Ascending aorta (tissue), 2 donors: Measurements from ENCODE around the gene PDYN. TPM values are rescaled to one million over a fixed set of nuclear protein-coding genes. Genes with fewer than 3 reads are reported as not detected.

Experiments
- DNase-seq, 2 donors: peaks; one replicate each; pipeline ENCODE4 v3.0.0-alpha.2; 2019; ENCODE audit warnings: low spot score in 2 of 2
- H3K27ac ChIP-seq, 2 donors: fragments of 200-600 bp; sonication (generic); one replicate each; pipeline ENCODE4 v1.5.1; 2016 to 2017; ENCODE audit warnings: mild to moderate bottlenecking in 1 of 2
- H3K27me3 ChIP-seq: fragments of 200-600 bp; sonication (generic); one replicate; pipeline ENCODE4 v1.5.1; 2017
- H3K36me3 ChIP-seq, 2 donors: fragments of 200-600 bp; sonication (generic); one replicate each; pipeline ENCODE4 v1.5.1; 2016
- H3K4me1 ChIP-seq, 2 donors: fragments of 200-600 bp; sonication (generic); one replicate each; pipeline ENCODE4 v1.5.1; 2016 to 2017; ENCODE audit warnings: mild to moderate bottlenecking in 1 of 2
- H3K4me3 ChIP-seq, 2 donors: fragments of 200-600 bp; sonication (generic); one replicate each; pipeline ENCODE4 v1.5.1; 2016 to 2017; ENCODE audit warnings: mild to moderate bottlenecking in 1 of 2
- H3K9me3 ChIP-seq, 2 donors: fragments of 200-600 bp; sonication (generic); one replicate each; pipeline ENCODE4 v1.5.1; 2016
- intact Hi-C: fragments of 100-400 bp; cut with DNase I; formaldehyde crosslinking; loops from one replicate; pipeline ENCODE4 v1.15.1; 2023
- total RNA-seq: library from RNA; depleted of rRNA; stranded (reverse); fragments of >200 nt; gene quantifications from one replicate; pipeline ENCODE4 v1.1.0, GENCODE V29; 2016
- TF ChIP-seq, protein P1 (sequence below), 3 experiments: fragments of 200-600 bp in 2 of 3; fragments of 450-650 bp in 1 of 3; sonication (generic) in 2 of 3; IDR thresholded peaks; one replicate each; pipeline ENCODE4 v1.5.1; 2016 to 2019; ENCODE audit warnings: antibody characterized with exemption in 3 of 3, mild to moderate bottlenecking in 1 of 3, moderate library complexity in 1 of 3

Gene PDYN
- total RNA-seq, 1 donor from 2014 or later: not detected

DNA sequence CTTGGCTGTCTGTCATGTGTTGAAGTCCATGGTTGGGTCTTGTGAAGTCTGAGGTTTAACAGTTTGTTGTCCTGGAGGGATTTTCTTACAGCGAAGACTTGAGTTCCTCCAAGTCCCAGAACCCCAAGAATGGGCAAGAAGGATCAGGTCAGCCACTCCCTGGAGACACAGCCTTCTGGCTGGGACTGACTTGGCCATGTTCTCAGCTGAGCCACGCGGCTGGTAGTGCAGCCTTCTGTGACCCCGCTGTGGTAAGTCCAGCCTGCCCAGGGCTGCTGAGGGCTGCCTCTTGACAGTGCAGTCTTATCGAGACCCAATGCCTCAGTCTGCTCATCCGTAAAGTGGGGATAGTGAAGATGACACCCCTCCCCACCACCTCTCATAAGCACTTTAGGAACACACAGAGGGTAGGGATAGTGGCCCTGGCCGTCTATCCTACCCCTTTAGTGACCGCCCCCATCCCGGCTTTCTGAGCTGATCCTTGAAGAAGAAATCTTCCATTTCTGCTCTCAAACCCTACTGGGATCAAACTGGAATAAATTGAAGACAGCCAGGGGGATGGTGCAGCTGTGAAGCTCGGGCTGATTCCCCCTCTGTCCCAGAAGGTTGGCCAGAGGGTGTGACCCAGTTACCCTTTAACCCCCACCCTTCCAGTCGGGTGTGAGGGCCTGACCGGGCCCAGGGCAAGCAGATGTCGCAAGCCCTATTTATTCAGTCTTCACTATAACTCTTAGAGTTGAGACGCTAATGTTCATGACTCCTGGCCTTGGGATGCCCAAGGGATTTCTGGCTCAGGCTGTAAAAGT is 55.2 kb downstream of the PDYN start:
- H3K4me1 ChIP-seq: peaks cover 0 to 6% of the 10 kb centered on the region in 2 donors
- TF ChIP-seq, protein P1, sequence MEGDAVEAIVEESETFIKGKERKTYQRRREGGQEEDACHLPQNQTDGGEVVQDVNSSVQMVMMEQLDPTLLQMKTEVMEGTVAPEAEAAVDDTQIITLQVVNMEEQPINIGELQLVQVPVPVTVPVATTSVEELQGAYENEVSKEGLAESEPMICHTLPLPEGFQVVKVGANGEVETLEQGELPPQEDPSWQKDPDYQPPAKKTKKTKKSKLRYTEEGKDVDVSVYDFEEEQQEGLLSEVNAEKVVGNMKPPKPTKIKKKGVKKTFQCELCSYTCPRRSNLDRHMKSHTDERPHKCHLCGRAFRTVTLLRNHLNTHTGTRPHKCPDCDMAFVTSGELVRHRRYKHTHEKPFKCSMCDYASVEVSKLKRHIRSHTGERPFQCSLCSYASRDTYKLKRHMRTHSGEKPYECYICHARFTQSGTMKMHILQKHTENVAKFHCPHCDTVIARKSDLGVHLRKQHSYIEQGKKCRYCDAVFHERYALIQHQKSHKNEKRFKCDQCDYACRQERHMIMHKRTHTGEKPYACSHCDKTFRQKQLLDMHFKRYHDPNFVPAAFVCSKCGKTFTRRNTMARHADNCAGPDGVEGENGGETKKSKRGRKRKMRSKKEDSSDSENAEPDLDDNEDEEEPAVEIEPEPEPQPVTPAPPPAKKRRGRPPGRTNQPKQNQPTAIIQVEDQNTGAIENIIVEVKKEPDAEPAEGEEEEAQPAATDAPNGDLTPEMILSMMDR (IDR thresholded peaks at IDR 0.05): no peak
- intact Hi-C loops: loop anchor here (10.0 kb wide), 1 partner anchor 166 kb away; the partner anchor contains the start of gene STK35

DNA sequence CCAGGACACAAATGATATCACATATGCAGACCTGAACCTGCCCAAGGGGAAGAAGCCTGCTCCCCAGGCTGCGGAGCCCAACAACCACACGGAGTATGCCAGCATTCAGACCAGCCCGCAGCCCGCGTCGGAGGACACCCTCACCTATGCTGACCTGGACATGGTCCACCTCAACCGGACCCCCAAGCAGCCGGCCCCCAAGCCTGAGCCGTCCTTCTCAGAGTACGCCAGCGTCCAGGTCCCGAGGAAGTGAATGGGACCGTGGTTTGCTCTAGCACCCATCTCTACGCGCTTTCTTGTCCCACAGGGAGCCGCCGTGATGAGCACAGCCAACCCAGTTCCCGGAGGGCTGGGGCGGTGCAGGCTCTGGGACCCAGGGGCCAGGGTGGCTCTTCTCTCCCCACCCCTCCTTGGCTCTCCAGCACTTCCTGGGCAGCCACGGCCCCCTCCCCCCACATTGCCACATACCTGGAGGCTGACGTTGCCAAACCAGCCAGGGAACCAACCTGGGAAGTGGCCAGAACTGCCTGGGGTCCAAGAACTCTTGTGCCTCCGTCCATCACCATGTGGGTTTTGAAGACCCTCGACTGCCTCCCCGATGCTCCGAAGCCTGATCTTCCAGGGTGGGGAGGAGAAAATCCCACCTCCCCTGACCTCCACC is 56.4 kb downstream of the PDYN start:
- no peak for DNase-seq
- Histone ChIP-seq H3K27ac (no peak overlapping the region), H3K4me3 (no peak overlapping the region), H3K27me3 (no peaks in the 10 kb centered on the region), H3K36me3 (peaks cover 25 to 26% of the 10 kb centered on the region in 2 donors), H3K9me3 (no peaks in the 10 kb centered on the region), H3K4me1 (peaks cover 0 to 12% of the 10 kb centered on the region in 2 donors)
- TF ChIP-seq, protein P1 (IDR thresholded peaks at IDR 0.05): no peak
- intact Hi-C loops: loop anchor here (10.0 kb wide), 1 partner anchor 167 kb away; the partner anchor contains the start of gene STK35

More for the DNA sequence above, 55.2 kb downstream of the PDYN start:
- DNase-seq: no peak
- peaks cover 25 to 26% of the 10 kb centered on the region in 2 donors for H3K36me3 ChIP-seq
- H3K27ac ChIP-seq: no peak overlapping the region
- no peaks in the 10 kb centered on the region for H3K27me3 ChIP-seq
- no peak overlapping the region for H3K4me3 ChIP-seq
- H3K9me3 ChIP-seq: no peaks in the 10 kb centered on the region

DNA sequence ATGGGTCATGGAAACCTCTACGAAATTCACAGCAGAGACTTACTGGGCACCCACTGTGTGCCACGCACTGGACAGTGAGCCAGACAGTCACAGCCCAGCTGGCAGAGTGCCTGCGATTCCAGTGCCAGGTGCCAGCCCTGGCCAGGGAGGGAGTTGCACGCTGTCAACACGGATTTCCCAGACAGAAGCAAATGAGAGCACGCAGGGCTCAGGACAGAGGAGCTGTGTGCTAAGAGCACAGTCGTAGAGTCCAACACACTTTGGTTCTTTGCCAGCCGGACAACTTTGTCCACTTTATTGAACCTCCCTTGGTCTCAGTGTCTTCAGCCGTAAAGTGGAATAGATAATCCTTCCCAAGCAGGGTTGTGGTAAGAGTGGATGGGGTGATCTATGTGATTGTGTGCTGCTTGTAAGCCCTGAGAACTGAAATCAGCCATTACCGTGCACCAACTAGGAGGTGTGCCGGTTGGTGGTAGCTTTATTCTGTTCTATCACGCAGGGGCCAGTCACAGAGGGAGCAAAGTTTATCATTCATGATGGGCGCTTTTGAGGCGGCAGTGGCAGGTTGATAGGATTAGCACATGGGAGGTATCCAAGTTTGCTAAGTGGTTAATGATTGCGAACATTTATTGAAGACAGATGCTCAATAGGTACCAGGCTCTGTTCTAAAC is 58.0 kb downstream of the PDYN start:
- H3K4me1 ChIP-seq: peaks cover 0 to 8% of the 10 kb centered on the region in 2 donors
- TF ChIP-seq, protein P1 (IDR thresholded peaks at IDR 0.05): no peak
- H3K27me3 ChIP-seq: no peaks in the 10 kb centered on the region
- no peak overlapping the region for H3K4me3 ChIP-seq
- H3K27ac ChIP-seq: peak overlapping the region; percentile 32 to 68
- DNase-seq: no peak
- H3K9me3 ChIP-seq: no peaks in the 10 kb centered on the region
- peaks cover 25 to 26% of the 10 kb centered on the region in 2 donors for H3K36me3 ChIP-seq
- intact Hi-C loops: loop anchor here (2.0 to 10.0 kb wide), 2 partner anchors 41 to 169 kb away; partner anchors contain the start of genes SIRPA and STK35

DNA sequence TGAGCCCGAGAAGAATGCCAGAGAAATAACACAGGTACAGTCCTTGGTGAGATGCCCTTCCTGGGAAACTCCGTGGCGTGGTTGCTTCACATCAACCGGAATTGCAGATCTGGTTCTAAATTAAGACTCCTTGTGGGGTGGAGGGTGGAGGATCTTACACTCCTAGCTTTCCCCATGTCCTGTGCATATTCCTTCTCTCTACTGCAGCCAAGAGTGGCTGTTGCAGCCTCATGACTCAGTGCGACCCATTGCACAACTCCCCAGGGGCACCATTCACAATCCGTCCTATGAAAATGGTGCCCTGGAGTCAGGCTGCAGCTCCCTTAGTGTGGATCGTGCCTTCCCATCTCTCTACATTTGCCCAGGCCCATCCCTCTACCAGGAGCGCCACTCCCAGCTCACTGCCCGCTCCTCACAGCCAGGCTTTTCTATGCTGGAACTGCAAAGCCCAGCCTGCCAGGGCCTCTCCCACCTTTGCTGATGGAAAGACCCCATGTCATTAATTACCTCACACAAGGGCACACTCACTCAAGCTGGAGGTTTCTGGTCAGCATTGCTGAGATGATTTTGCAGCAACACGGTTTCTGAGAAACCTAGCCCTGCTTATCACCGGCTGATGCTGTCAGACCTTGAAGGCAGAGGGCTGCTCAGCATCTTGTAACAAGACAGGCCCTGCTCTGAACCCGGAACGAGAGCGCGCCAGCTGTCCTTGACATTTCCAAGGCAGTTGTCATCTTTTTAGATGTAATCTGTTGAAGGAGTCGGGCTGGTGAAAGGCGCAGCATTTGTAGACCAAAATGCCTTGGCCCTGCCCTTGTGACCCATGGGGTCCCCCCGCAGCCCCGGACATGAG is 58.9 kb downstream of the PDYN start:
- TF ChIP-seq, protein P1 (IDR thresholded peaks at IDR 0.05): no peak
- Histone ChIP-seq H3K4me1 (peaks cover 0 to 8% of the 10 kb centered on the region in 2 donors), H3K27ac (peak overlapping the region; percentile 32 to 68), H3K36me3 (peaks cover 25 to 26% of the 10 kb centered on the region in 2 donors), H3K4me3 (no peak overlapping the region), H3K9me3 (no peaks in the 10 kb centered on the region), H3K27me3 (no peaks in the 10 kb centered on the region)
- peak; percentile 43 to 93 for DNase-seq
- intact Hi-C loops: loop anchor here (2.0 to 10.0 kb wide), 4 partner anchors 40 to 818 kb away; partner anchors contain the start of genes PSMF1, SIRPA and STK35
